ENCODE results near the gene BNC2. TPM values are rescaled to one million over a fixed set of nuclear protein-coding genes. Genes with fewer than 3 reads are reported as not detected.

The BNC2 gene
- total and polyA plus RNA-seq, 2 of the 13 experiments (the other 11 are each of a cell fraction or from before 2014, with no cell fraction given): not detected

DNA sequence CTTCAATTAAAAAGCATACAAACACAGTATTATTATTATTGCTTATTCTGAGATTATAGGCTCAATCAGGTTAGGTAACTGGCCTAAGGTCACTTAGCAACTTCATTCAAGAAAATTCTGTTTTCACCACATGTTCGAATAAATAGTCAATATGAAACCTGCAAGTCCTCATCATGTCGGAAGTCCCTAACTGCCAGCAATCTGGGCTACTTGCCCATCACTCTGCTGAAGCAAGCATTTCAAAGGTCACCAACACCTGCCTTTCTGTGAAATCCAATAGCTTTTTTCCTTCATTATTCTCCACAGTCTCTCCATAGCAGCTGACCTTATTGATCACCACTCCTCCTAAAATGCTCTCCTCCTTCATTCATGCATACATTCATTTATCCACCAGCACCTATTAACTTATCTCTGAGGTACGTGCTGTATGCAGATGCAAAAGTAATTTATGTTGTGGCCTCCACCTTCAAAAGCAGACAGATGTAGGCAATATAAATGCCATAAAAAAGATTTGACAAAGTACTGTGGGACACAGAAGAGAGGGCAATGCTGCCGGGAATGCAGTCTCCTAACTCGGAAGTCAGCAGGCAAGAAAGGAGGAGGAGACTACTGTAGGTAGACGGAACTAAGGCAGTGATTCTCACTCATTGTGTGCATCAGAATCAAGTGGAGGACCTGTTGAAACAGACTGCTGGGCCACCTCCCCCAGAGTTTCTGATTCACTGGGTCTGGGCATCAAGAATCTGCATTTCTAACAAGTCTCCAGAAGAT lies 310.9 kb downstream of the BNC2 start (continued):
- TF ChIP-seq, protein P1, sequence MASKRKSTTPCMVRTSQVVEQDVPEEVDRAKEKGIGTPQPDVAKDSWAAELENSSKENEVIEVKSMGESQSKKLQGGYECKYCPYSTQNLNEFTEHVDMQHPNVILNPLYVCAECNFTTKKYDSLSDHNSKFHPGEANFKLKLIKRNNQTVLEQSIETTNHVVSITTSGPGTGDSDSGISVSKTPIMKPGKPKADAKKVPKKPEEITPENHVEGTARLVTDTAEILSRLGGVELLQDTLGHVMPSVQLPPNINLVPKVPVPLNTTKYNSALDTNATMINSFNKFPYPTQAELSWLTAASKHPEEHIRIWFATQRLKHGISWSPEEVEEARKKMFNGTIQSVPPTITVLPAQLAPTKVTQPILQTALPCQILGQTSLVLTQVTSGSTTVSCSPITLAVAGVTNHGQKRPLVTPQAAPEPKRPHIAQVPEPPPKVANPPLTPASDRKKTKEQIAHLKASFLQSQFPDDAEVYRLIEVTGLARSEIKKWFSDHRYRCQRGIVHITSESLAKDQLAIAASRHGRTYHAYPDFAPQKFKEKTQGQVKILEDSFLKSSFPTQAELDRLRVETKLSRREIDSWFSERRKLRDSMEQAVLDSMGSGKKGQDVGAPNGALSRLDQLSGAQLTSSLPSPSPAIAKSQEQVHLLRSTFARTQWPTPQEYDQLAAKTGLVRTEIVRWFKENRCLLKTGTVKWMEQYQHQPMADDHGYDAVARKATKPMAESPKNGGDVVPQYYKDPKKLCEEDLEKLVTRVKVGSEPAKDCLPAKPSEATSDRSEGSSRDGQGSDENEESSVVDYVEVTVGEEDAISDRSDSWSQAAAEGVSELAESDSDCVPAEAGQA (IDR thresholded peaks at IDR 0.05; ENCODE audit: low read depth): no peak
- TF ChIP-seq, protein P1 (CRISPR knock-in tag; IDR thresholded peaks at IDR 0.05; ENCODE audit: borderline replicate concordance): no peak
- TF ChIP-seq ZNF792 (CRISPR knock-in tag; IDR thresholded peaks at IDR 0.05): no peak
- no peak for TF ChIP-seq ZNF136 (CRISPR knock-in tag; IDR thresholded peaks at IDR 0.05; ENCODE audit: low read depth)
- TF ChIP-seq, protein P2, sequence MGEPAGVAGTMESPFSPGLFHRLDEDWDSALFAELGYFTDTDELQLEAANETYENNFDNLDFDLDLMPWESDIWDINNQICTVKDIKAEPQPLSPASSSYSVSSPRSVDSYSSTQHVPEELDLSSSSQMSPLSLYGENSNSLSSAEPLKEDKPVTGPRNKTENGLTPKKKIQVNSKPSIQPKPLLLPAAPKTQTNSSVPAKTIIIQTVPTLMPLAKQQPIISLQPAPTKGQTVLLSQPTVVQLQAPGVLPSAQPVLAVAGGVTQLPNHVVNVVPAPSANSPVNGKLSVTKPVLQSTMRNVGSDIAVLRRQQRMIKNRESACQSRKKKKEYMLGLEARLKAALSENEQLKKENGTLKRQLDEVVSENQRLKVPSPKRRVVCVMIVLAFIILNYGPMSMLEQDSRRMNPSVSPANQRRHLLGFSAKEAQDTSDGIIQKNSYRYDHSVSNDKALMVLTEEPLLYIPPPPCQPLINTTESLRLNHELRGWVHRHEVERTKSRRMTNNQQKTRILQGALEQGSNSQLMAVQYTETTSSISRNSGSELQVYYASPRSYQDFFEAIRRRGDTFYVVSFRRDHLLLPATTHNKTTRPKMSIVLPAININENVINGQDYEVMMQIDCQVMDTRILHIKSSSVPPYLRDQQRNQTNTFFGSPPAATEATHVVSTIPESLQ (CRISPR knock-in tag; conservative IDR thresholded peaks at IDR 0.05): no peak
- no peak for TF ChIP-seq ARID2 (CRISPR knock-in tag; IDR thresholded peaks at IDR 0.05; ENCODE audit: borderline replicate concordance)
- TF ChIP-seq RFXAP (CRISPR knock-in tag; IDR thresholded peaks at IDR 0.05; ENCODE audit: borderline replicate concordance): no peak
- no peak for TF ChIP-seq EED (CRISPR knock-in tag; IDR thresholded peaks at IDR 0.05)
- TF ChIP-seq ZNF431 (CRISPR knock-in tag; IDR thresholded peaks at IDR 0.05; ENCODE audit: borderline replicate concordance, low read depth): no peak
